ENCODE results near the gene EXOC3L1. TPM values are rescaled to one million over a fixed set of nuclear protein-coding genes. Genes with fewer than 3 reads are reported as not detected.

EXOC3L1 gene
- polyA plus RNA-seq, 3 donors, result 4.3 to 6.3 (median 6.1) TPM

DNA sequence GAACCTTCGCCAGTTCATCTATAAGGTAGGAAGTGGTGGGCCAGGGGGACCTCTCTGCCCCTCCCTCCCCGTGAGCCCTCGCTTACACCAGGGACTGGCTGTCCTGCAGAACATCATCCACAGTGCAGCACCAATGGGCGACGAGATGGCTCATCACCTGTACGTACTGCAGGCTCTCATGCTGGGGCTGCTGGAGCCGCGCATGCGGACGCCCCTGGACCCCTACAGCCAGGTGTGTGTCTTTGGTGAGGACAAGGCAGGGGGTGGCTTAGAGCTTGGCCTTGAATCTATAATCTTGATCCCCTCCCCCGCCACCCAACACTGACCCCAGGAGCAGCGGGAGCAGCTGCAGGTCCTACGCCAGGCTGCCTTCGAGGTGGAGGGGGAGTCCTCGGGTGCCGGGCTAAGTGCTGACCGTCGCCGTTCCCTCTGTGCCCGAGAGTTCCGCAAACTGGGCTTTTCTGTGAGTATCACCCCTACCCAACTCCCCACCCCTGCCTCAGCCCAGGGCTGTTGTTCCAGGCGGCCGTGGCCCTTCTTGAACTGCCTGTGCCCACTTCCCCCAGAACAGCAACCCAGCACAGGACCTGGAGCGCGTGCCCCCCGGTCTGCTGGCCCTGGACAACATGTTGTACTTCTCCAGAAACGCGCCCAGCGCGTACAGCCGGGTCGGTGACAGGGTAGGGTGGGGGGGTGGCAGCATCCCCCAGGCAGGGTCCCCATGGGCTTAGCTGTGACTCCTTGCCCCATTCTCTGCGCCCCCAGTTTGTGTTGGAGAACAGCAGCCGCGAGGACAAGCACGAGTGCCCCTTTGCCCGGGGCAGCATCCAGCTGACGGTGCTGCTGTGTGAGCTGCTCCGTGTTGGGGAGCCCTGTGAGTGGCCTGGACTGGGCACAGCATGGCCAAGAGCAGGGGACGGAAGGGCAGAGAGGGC is 11.7 kb upstream of the EXOC3L1 start:
- DNase-seq (ENCODE audit: extremely low read depth in 1 of 11, low read depth in 9 of 11, low spot score in 4 of 11), result no peak

DNA sequence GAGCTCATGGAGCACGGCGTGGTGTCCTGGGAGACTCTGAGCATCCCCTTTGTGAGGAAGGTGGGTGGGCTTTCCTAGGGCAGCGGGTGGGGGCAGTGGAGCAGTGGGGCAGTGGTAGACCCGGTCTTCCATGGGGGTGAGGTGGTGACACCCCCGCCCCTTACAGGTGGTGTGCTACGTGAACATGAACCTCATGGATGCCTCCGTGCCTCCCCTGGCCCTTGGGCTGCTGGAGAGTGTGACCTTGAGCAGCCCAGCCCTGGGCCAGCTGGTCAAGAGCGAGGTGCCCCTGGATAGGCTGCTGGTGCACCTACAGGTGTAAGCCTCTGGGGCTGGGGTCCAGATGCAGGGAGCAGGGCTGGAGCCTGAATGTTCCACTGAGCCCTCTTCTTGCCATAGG is 10.6 kb upstream of the EXOC3L1 start:
- DNase-seq (ENCODE audit: extremely low read depth in 1 of 11, low read depth in 9 of 11, low spot score in 4 of 11), result no peak

DNA sequence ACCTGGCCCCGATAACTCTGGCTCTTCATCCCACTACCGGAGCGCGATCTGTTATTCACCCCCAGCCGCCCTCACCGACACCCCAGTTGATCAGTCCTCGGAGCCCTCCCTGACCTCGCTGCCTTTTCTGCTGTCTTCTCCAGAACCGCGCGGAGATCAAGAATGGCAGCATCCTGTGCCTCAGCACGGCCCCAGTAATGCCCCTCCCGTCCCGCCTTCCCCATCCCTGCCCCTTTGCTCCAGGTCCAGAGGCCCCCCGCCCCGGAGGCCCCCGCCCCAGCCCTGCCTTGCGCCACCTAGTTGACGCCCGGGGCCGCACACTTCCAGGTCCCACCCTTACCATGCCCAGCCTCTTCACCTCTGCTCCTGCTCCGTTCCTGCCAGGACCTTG is 9.9 kb upstream of the EXOC3L1 start:
- no peak for DNase-seq (ENCODE audit: extremely low read depth in 1 of 11, low read depth in 9 of 11, low spot score in 4 of 11)

DNA sequence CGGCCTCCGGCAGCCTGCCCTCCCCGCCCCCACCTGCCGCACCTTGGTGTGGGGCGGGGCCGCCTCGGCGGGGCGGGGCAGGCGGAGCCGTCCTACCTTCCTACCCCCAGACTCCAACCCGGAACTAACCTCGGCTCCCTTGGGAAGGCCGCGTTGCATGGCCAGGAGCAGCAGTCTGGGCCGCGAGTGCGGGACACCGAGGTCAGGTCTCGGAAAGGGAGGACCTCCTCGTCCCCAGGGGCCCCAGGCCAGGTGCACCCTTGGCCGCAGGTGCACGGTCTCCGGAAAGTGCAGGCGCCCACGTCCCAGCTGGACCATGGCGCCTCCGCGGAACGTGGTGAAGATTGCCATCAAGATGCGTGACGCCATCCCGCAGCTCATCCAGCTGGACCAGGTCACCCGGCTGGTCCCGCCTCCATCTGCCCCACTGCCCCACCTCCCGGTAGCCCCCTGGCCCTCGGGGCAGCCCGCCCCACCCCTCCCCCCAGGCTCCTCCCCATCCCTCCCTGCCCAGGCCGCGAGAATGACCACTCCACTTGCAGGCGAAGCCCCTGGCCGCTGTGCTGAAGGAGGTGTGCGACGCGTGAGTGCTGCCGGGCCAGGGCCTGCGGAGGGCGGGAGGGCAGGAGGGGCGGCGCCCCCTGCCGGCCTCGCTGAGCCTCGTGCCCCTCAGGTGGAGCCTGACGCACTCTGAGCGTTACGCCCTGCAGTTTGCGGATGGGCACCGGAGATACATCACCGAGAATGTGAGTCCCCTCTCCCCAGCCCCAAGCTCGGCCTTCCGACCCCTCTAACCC is 9.3 kb upstream of the EXOC3L1 start, which contains the start of gene ELMO3:
Gene ELMO3 (plus strand): TSS at position 121 of the 797 bp plus-strand sequence. CDS start 196 bp downstream, at position 317.
- no peak for DNase-seq (ENCODE audit: extremely low read depth in 1 of 11, low read depth in 9 of 11, low spot score in 4 of 11)

DNA sequence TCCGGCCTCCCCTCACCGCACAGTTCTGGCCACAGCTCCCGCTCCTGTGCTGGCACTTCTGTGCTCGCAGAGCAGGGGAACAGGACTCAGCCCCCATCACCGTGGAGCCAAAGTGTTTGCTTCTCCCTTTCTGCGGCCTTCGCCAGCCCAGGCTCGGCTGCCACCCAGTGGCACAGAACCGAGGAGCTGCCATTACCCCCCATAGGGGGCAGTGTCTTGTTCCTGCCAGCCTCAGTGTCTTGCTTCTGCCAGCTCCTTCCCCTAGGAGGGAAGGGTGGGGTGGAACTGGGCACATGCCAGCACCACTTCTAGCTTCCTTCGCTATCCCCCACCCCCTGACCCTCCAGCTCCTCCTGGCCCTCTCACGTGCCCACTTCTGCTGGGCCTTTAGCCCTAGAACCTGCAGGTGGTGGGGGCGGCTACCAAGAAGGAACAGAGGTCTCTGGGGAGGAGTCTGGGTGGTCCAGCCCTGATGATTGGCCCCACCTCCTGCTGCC is 8.3 kb upstream of the EXOC3L1 start:
- DNase-seq (ENCODE audit: extremely low read depth in 1 of 11, low read depth in 9 of 11, low spot score in 4 of 11), result no peak

DNA sequence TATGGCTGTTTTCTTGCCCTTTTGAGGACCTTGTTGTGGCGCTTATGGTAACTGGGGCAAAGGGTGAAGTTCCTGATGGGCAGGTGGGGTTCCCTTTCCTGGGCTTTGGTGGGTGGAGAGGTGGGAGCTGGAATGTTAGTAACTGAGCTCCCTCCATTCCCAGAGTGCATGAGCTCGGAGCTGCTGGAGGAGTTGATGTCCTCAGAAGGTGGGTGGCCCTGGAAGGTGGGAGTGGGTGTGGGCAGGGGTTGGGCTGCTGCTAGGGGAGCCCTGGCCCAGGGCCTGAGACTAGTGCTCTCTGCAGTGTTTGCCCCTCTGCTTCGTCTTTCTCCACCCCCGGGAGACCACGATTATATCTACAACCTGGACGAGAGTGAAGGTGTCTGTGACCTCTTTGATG is 7.8 kb upstream of the EXOC3L1 start:
- DNase-seq (ENCODE audit: extremely low read depth in 1 of 11, low read depth in 9 of 11, low spot score in 4 of 11), result no peak

DNA sequence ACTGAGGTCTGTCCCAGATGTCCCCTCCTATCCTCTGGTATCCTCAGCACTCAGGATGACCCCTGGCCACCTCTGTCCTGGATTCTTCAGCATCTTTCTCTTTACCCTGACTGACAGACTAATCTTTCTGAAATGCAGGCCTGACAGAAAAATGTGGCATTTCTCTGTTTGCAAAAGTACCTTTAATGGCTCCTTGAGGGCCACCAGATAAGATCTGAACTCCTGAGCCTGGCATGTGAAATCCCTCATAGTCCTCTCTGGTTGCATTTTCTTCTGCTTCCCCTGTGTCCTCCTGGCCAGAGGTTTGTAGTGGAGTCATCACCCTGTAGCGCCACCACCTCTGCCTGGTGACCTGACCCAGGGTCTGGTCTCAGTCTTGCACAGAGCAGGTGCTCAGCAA is 6.9 kb upstream of the EXOC3L1 start:
- DNase-seq (ENCODE audit: extremely low read depth in 1 of 11, low read depth in 9 of 11, low spot score in 4 of 11), result no peak

DNA sequence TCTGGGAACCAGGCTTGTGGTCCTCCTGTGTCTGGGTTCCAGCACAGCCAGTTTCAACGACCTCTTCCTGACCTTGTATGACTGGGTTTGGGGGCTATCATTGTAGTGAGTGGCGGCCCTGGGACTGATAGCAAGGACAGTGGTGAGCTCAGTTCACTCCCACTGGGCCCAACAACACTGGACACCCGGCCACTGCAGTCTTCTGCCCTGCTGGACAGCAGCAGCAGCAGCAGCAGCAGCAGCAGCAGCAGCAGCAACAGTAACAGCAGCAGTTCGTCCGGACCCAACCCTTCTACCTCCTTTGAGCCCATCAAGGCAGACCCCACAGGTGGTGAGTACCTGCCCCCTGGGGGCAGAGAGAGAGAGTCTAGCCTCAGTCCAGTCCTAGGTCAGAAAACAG is 5.7 kb upstream of the EXOC3L1 start:
- DNase-seq (ENCODE audit: extremely low read depth in 1 of 11, low read depth in 9 of 11, low spot score in 4 of 11), result no peak

DNA sequence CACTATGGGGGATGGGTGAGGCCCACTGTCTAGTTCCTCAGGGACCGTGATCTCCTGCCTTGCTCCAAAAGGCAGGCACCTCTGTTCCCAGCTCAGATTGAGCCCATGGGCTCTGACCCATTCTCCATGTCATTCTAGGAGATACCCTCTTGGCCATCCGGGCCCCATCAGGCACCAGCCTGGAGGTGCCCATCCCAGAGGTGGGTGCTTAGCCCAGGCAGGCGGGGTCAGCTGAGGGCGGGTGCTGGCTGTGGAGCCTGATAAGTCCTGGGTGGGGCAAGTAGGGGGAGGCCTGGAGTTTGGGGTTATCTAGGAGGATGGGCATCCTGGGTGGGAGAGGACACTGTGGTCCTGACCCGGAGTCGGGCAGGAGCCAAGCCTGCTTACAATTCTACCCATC is 4.3 kb upstream of the EXOC3L1 start:
- no peak for DNase-seq (ENCODE audit: extremely low read depth in 1 of 11, low read depth in 9 of 11, low spot score in 4 of 11)

DNA sequence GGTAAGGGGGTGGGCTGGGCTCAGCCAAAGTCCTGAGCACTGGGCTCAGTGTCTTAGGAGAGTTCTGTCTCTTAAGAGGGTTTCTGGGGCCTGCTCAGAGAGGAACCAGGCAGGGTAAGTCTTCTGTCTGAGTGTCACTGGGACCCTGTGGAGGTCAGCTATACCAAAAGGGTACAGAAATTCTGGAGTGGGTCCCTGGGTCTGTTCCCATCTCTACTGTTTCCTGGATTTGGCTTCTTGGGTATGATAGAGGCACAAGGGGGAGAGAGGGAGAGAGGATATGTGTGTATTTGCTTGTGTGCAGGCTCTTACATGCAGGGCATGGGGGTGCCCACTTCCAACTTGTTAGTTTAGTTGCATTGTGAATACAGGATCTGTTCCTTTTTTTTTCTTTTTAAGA is 3.6 kb upstream of the EXOC3L1 start:
- no peak for DNase-seq (ENCODE audit: extremely low read depth in 1 of 11, low read depth in 9 of 11, low spot score in 4 of 11)

DNA sequence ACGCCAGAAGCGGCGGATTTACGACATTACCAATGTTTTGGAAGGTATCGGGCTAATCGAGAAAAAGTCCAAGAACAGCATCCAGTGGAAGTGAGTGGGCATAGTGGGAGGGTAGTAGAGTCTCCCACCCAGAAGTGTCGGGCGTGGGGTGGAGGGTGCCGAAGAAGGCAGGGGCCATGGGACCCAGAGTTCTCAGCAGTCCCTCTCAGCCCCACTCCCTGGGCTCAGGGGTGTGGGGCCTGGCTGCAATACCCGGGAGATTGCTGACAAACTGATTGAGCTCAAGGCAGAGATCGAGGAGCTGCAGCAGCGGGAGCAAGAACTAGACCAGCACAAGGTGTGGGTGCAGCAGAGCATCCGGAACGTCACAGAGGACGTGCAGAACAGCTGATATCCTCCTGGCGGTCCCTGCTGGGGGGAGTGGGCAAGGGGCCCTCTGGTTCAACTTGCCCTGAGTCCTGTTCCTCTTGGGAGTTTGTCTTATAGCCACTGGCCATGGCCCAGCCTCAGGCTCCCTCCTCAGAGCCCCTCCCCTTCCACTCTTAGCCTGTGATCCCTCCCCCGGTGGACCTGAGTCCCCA is 2.9 kb upstream of the EXOC3L1 start:
- no peak for DNase-seq (ENCODE audit: extremely low read depth in 1 of 11, low read depth in 9 of 11, low spot score in 4 of 11)

DNA sequence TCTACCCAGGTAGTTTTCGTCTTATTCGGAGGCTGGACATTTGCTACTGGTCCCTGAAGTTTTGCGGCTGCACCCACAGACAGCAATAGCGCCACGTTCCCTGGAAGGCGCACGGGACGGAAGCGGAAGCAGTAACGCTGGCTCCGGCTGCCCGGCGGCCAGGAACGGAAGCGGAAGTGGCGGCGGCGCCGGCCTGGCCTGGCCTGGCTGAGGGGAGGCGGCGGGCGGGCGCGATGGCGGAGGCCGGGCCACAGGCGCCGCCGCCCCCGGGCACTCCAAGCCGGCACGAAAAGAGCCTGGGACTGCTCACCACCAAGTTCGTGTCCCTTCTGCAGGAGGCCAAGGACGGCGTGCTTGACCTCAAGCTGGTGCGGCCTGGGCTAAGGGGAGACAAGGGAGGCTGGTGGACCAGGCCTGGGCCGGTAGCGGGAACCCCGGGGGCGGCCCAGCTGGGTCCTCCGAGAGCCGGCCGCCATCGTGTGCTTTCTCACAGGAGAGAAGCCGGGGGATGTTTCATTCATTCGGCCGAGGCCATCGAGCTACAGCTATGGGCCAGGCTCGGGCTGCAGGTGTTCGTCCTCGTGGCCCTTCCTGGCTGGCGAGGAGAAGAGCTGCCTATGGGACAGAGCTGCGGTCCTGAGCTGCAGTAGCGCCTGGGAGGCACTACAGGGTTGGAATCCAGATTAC is 2.2 kb upstream of the EXOC3L1 start, which contains the start of gene E2F4:
Gene E2F4 (plus strand): TSS at position 161 of the 687 bp plus-strand sequence. CDS start 73 bp downstream, at position 234.
- DNase-seq (ENCODE audit: extremely low read depth in 1 of 11, low read depth in 9 of 11, low spot score in 4 of 11), result peak in 10 of 11 donors; percentile 79 to 89 (median 84)

DNA sequence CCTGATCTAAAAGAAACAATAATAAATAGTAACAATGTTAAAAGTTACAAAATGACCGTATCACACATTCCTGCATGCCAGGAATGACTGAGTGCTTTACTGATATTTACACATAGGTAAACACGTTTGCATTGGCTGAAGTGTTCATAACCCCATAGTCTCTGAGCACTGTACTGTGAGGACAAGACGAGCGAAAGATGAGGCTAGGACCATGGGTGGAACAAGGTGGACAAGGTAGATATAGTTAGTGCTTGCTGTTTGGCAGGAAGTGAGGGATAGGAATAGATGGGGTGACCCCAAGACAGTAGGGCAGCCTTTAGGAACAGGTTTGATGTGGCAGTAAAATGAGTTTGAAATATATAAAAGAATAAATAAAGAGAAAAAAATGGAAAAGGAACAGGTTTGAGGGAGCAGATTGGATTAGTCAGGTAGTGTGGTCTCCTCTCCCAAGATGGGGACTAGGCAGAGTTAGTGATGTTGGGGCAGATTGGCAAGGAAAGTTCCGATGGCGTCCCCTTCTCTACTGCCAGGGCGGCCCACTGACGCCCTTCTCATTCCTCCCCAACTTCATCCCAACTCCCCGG is 1.6 kb upstream of the EXOC3L1 start:
- DNase-seq (ENCODE audit: extremely low read depth in 1 of 11, low read depth in 9 of 11, low spot score in 4 of 11), result no peak

DNA sequence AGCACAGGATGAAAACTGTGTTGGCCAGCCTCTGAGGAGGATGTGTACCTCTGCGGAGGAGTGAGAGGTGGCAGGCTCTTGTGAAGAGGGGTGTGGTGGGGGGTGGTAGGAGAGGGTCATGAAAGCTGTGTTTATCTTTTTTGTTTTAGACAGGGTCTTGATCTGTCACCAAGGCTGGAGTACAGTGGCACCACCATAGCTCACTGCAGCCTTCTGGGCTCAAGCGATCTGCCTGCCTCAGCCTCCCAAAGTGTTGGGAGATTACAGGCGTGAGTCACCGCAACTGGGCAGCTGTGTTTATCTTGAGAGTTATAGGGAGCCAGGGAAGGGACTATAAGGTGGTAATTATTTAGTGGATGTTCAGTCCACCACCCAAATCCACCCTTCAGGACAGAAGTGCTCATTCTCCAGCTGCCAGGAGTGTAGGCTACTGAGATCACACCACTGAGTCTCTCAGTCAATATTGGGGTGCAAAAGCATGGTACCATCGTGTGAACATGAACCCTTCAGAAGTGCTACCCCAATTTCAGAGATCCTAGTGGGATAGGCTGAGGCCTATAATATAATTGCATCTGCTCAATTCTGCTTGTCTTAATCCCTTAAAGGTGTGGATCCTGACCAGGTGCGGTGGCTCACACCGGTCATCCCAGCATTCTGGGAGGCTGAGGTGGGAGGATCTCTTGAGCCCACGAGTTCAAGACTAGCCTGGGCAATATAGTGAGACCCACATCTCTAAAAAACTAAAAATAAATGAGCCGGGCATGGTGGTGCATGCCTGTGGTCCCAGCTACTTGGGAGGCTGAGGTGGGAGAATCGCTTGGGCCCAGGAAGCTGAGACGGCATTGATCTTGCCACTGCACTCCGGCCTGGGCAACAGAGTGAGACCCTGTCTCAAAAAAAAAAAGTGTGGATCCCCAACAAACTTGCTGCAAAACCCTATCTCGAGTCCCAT is 788 bp upstream of the EXOC3L1 start:
- DNase-seq (ENCODE audit: extremely low read depth in 1 of 11, low read depth in 9 of 11, low spot score in 4 of 11), result no peak

DNA sequence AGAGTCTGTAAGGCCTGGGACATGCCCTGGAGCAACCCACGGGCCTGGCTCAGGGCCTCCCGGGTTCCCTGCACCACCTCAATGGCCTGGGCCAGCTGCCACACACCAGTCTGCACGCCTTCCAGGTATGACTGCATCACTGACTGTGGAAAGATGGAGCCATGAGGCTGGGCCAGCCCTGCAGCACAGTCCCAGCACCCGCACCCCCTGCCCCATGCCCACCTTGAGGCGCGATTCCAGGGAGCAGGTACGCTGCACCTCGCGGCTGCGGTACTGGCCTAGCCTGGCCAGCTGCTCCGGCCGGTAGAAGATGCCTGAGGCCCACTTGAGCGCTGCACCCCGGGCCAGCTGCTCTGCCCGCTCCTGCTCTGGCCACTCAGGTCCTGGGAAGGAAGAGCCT is 1.1 kb downstream of the EXOC3L1 start:
- DNase-seq (ENCODE audit: extremely low read depth in 1 of 11, low read depth in 9 of 11, low spot score in 4 of 11), result no peak

DNA sequence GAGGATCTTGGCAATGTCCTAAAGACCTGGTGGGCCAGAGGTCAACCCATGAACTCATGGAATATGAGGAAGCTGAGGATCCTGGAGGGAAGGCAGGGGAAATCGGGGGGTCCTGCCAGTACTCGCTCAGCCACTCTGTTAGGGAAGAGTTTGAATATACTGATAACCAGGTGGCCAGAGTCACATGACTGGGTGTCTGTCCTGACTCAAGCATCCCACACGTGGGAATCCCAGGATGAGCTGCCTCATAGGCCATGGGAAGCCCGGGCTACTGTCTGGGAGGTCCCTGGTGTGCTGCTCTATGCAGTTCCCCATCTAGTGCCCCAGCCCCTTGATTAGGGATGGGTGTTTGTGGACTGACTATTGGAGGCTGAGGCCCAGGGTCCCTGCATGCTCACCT is 1.6 kb downstream of the EXOC3L1 start:
- no peak for DNase-seq (ENCODE audit: extremely low read depth in 1 of 11, low read depth in 9 of 11, low spot score in 4 of 11)

DNA sequence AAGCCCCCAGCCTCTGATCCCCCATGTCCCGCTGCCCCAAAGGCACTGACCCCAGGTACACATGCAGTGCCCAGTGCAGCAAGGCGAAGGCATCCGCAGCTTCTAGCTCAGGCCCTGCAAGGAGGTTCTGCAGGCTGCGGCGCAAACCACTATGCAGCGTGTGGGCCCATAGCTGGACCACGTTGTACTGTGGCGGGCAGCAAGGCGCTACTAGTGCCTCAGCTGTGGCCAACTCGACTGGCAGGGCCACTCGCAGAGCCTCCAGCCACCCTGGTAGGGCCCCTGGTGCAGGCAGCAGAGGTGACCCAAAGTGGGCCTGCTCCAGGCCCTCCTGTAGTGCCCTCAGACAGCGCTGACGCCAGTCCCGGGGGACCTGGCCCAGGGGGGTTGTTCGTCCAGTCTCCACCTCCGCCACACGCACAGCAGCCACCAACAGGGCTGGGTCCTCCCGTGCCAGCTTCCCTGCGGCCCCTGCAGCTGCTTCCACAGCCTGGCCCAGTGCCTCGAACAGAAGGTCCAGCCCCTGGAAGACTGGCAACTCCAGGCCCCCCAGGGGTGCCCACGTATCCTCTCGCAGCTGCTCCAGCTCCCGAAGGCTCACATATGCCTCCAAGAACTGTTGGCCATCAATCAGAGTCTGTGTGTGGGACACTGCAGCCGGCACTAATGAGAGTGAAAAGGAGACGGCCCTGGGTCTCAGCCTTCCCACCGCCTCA is 2.6 kb downstream of the EXOC3L1 start:
- DNase-seq (ENCODE audit: extremely low read depth in 1 of 11, low read depth in 9 of 11, low spot score in 4 of 11), result no peak

All from renal cortex interstitium (tissue), 11 donors.